HG03139 (cell line): ENCODE results near the gene DXO.
"Not testable (repeated sequence)": the region's sequence is repeated elsewhere in the genome, so short reads cannot be mapped to it uniquely, and the experiment has no call there.

Experiments
- ATAC-seq: cut with Tn5 transposase; IDR thresholded peaks from one replicate; pipeline ENCODE4 v1.9.1; 2021; ENCODE audit not compliant: unreplicated experiment

DXO gene

DNA sequence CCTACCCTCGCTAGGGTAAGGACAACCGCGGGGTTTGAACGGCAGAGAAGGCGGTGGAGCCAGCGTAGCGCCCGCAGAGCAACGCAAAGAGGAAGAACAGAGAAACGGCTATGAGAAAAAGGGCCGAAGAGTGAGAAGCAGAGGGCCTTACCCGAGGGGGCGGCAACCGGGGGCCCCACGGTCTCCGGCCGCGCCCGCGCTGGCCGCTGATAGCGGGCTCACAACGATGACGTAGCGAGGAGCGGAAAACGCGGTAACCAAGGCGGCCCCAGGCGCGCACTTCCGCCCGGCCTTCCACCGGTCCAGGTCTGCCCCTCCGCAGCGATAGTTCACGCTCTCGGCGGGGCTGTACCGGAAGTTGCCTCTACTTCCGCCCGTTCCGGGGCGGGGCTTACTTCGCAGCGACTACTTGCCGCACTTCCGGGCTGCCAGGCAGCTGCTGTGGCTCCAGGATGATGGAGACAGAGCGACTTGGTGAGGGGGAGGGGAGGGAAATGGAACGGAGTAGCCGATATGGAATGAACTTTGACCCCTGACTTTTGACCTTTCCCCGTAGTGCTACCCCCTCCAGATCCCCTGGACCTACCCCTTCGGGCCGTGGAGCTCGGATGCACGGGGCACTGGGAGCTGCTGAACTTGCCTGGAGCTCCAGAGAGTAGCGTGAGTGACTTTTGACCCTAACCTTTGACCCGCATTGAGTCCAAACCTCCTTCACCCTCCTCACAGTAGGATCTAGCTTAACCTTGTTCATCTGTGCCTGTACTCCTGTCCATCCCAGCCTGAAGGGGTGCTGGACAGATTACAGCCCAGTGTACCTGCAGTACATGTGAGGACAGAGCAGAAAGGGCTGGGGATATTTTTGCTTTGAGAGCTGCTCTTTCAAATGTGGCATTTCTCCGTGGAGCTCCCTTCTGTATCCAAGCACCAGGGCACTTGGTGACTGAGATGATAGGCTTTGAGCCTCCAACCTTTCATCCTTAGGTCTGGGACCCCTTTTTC lies 12.9 kb downstream of the DXO start, which contains the start of the genes NELFE and SKIC2:
Gene NELFE (minus strand): TSS at position 231 of the 999 bp plus-strand sequence. CDS start 525 bp downstream, outside the sequence.
Gene SKIC2 (plus strand): TSS at position 435 of the 999 bp plus-strand sequence. CDS start 18 bp downstream, at position 453.
- peak; percentile 92 for ATAC-seq

DNA sequence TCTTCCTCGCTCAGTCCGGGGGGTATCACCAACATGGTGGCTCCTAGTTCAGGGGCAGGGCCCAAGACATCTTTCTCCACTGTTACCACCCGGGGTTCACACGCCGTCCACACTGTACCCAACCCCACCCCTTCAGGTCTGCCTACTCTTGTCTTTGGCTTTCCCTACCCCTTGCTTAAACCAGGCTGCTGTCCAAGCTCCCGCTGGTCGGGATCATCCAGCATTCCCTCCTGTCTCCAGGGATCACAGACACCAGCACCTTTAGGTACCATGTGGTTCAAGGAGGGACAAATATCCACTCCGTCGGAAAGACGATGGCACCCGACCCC lies 13.6 kb downstream of the DXO start:
- ATAC-seq: no peak

DNA sequence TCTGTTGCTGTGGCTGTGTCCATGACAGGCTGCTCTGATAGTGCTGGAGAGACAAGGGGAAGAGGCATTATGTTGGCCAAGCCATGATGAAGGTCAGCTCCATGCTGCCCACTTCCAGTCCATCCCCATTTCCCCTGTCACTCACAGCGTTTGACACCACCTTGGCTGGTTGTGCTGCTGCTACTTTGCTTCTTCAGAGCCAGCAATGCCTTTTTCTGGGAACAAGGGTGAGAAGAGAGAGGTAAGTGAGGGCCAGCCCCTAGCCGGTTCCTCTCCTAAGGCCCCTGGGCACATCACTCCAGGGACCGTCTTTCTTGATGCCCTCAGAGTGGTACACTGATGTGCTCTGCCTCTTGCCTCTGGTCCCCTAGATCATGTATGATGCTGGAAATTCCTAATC lies 15.1 kb downstream of the DXO start:
- no peak for ATAC-seq

DNA sequence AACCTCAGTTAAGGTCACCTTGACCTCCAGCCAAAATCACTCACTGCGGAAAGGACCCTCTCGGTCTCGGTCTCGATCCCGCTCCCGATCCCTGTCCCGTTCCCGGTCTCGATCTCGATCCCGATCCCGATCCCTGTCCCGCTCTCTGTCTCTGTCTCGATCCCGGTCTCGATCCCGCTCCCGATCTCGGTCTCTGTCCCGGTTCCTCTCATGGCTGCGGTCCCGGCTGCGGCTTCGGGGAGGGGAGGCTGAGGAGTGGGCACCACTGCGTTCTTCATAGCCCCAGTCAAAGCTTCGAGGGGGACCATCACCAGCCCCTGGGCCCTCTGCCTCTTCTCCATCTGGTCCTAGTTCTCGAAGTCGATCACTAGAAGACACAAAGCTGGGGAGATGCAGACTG lies 17.4 kb downstream of the DXO start:
- ATAC-seq: no peak

DNA sequence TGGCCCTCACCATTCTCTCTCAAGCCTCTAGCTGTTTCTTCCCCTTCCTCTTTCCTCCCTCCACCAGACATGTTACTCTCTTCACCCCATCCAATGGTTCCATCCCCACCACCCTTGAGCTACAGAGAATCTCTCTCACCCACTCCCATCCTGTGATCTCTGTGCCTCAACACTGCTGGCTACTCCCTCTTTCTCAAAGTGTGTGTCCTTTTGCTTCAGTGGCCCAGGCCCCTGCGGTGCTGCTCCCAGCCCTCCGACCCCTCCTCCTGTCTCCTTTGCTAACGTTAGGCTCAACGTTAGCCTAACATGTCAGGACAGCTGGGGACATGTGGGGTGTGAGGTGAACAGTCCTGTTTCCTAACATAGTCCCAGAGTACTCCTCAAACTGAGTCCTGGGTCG lies 19.0 kb downstream of the DXO start:
- no peak for ATAC-seq

DNA sequence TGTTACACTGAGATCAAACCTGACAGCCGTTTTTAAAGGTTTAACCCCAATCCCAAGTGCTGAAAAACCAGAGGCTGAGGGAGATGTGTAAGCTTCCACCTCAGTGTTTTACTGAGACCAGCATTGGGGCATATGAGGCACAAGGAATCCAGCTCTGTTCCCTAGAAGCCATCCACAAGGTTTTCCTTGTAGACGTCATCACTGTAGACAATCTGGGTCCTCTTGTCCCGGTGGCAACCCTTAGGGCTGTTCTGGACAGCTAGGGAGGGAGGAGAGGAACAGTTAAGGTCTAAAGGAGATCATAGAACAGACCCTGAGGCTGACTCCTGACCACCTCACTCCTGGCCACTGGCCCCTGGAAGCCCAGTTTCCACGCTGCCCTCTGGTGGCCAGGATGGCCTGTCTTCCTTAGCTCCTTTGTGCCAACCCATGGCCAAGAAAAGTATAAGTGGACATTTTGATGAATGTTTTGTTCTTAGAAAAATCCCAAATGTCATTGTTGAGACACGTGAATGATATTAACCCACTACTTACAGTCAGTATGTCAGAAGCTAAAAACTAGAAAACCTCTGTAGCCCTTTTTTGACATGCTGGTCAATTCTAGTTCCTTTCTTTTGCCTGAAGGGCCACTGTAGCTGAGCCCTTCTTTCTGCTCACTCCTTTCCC lies 19.7 kb downstream of the DXO start:
- ATAC-seq: no peak

DNA sequence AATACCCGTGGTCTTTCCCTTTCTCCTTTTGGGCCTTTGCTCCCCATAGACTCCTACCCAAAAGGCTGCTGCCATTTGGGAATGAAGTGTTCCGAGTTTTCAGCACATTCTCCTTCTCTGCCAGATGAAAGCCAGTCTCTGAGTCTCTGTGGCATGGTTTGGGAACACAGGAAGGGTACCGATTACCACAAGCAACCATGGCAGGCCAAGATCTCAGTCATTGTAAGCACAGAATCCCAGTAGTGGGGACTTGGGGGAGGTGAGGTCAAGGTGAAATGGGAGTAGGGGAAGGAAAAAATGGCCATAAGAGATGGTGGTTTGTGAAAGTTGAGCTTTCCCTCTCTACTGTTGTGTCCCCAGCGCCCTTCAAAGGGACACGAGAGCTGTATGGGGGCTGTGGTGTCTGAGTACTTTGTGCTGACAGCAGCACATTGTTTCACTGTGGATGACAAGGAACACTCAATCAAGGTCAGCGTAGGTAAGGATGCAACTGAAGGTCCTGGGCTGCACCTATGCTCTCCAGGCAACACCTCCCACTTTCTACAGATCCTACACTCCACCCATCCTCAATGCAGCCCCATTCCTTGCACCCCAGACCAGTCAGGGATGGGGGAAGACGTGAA lies 21.9 kb downstream of the DXO start:
- no peak for ATAC-seq

DNA sequence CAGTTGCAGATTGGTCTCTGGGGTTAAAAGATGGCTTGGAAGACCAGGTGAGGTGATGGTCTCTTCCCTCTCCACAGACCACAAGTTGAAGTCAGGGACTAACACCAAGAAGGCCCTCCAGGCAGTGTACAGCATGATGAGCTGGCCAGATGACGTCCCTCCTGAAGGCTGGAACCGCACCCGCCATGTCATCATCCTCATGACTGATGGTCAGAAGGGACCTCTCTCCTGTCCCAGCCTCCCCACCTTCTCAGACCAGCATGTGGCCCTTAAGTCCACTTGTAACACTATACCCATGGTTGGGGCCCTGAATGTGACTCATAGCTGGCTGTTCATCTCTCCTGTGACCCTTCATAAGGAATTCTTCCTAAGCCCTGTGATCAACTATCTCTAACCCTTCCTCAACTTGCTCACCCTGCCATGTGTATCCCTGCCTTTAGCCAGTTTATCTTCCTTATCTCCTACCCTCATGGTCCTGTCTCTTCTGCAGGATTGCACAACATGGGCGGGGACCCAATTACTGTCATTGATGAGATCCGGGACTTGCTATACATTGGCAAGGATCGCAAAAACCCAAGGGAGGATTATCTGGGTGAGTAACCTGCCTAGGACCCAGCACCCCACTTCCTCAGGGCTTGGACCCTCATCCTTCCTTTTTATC lies 23.1 kb downstream of the DXO start:
- ATAC-seq: no peak

DNA sequence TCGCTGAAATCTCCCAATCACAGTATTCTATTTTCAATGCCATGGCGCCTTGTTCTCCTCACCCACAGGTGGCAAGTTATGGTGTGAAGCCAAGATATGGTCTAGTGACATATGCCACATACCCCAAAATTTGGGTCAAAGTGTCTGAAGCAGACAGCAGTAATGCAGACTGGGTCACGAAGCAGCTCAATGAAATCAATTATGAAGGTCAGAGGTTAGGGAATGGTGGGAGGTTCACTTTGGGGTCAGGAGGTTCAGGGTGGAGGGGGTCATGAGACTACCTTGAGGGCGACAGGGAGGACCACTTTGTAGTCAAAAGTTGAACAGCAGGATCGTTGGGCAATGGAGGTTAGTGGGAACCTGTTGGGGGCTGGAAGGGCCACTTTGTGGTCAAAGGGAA lies 23.6 kb downstream of the DXO start:
- no peak for ATAC-seq

DNA sequence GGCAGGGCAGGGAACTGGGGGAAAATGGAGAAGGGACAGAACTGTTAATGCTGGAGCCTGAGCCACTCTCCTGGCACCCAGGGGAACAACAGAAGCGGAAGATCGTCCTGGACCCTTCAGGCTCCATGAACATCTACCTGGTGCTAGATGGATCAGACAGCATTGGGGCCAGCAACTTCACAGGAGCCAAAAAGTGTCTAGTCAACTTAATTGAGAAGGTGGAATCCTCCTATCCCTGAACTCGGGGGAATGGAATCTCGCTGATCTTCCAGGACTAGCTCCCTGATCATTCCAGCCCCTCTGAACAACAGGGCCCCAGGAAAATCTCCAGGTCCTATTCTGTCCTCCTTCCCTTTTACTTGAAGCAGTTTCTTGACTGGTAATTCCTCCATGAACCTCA lies 24.1 kb downstream of the DXO start:
- no peak for ATAC-seq

DNA sequence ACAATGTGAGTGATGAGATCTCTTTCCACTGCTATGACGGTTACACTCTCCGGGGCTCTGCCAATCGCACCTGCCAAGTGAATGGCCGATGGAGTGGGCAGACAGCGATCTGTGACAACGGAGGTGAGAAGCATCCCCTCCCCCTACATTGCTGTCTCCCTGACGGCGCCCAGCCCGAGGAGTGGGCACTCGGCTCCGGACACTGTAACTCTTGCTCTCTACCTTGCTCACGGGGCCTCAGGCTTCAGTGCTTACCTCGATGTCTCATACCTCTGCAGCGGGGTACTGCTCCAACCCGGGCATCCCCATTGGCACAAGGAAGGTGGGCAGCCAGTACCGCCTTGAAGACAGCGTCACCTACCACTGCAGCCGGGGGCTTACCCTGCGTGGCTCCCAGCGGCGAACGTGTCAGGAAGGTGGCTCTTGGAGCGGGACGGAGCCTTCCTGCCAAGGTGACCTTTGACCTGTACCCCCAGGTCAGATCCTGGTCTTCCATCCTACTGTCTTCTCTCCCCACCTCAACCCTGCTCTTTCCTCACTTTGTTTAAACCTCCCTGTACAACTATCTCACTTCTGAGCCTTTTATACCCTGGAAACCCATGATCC lies 24.8 kb downstream of the DXO start:
- no peak for ATAC-seq

DNA sequence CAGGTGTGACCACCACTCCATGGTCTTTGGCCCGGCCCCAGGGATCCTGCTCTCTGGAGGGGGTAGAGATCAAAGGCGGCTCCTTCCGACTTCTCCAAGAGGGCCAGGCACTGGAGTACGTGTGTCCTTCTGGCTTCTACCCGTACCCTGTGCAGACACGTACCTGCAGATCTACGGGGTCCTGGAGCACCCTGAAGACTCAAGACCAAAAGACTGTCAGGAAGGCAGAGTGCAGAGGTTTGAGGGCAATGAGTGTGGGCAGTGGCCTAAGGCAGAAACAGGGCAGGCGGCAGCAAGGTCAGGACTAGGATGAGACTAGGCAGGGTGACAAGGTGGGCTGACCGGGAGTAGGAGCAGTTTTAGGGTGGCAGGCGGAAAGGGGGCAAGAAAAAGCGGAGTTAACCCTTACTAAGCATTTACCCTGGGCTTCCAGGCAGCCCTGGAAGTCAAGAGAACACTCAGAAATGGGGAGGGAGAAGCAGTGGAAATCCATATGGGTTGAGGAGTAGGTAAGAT lies 25.5 kb downstream of the DXO start:
- ATAC-seq: no peak

DNA sequence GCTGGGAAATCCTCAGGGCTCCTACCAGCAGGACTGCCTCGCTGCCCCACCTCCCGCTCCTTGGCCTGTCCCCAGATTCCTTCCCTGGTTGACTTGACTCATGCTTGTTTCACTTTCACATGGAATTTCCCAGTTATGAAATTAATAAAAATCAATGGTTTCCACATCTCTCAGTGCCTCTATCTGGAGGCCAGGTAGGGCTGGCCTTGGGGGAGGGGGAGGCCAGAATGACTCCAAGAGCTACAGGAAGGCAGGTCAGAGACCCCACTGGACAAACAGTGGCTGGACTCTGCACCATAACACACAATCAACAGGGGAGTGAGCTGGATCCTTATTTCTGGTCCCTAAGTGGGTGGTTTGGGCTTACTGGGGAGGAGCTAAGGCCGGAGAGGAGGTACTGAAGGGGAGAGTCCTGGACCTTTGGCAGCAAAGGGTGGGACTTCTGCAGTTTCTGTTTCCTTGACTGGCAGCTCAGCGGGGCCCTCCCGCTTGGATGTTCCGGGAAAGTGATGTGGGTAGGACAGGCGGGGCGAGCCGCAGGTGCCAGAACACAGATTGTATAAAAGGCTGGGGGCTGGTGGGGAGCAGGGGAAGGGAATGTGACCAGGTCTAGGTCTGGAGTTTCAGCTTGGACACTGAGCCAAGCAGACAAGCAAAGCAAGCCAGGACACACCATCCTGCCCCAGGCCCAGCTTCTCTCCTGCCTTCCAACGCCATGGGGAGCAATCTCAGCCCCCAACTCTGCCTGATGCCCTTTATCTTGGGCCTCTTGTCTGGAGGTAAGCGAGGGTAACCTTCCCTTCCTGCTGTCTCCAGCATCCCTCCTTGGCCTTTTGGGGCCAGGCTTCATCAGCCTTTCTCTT lies 26.2 kb downstream of the DXO start, which contains the start of gene CFB:
Gene CFB (plus strand): TSS at position 589 of the 863 bp plus-strand sequence. CDS start 127 bp downstream, at position 716.
- no peak for ATAC-seq

DNA sequence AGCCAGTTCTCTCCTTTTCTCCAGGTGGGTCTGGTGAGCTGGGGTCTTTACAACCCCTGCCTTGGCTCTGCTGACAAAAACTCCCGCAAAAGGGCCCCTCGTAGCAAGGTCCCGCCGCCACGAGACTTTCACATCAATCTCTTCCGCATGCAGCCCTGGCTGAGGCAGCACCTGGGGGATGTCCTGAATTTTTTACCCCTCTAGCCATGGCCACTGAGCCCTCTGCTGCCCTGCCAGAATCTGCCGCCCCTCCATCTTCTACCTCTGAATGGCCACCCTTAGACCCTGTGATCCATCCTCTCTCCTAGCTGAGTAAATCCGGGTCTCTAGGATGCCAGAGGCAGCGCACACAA lies 26.8 kb downstream of the DXO start:
- ATAC-seq: no peak

DNA sequence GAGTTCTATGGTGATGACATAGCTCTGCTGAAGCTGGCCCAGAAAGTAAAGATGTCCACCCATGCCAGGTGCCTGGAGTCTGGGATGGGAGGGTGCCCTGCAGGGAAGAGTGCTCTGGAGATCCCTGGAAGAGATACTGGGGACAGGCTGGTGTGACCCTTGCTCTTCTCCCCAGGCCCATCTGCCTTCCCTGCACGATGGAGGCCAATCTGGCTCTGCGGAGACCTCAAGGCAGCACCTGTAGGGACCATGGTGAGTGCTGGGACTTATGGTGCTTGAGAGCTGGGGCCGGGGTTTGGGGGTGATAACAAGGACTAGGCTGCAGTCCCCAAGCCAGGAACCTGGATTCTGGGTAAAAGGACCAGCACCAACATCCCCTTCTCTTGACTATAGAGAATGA lies 28.2 kb downstream of the DXO start:
- no peak for ATAC-seq

DNA sequence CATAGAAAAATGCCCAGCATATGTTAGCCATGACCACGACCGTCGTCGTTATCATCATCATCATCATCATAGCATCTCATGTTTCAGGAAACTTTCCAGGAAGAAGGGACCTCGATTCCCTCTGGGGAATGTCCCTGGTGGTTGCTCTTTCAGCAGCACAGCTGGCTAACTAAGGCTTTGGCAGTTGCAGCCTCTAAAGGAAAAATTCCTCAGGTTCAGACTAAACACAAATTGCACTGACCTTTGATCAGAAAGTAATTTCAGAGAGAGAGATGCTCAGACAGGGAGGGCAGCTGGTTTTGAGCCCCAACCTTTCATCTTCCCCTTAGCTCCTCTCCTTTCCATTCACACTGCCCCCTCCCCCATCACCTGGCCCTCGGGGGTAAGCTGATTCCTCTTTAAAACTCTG lies 31.7 kb downstream of the DXO start:
- no peak for ATAC-seq

DNA sequence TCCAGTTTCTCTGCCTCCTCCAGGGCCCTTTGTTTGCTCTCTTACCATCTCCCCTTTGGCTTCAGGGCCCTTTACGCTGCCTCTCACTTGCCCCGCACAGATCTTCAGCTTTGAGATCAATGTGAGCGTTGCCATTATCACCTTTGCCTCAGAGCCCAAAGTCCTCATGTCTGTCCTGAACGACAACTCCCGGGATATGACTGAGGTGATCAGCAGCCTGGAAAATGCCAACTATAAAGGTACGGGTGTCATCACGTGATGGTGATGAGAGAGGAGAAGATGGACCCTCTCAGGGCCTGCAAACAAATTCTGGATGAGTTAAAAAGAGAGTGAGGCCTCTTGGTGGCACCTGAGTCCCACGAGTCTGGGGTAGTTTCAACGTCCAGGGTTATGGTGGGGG lies 36.1 kb downstream of the DXO start:
- no peak for ATAC-seq

DNA sequence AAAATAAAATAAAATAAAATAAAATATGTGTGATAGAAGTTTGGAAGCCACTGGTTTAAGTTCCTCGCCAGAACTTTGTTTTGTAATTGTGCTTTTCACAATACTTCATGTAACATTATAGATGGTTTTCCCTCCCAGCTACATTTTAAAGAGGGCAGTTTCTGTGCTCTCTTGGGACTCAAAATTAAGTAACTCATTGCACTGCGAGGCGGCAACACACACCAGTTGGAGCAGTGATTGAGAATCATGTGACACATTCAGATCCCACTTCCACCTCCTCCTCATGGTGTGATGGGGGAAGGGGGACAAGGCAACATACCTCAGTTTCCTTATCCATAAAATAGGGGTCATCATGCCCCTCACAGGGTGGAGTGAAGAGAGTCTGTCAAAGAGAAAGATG lies 36.9 kb downstream of the DXO start:
- no peak for ATAC-seq

DNA sequence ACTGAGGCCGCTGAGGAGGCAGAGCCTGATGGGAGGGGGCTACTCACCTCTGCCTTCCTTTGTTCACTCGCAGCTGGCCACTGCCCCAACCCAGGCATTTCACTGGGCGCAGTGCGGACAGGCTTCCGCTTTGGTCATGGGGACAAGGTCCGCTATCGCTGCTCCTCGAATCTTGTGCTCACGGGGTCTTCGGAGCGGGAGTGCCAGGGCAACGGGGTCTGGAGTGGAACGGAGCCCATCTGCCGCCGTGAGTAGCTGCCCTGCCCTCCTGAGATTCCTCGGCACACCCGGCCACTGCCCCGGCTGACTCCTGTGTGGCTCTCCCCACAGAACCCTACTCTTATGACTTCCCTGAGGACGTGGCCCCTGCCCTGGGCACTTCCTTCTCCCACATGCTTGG lies 38.4 kb downstream of the DXO start:
- no peak for ATAC-seq

DNA sequence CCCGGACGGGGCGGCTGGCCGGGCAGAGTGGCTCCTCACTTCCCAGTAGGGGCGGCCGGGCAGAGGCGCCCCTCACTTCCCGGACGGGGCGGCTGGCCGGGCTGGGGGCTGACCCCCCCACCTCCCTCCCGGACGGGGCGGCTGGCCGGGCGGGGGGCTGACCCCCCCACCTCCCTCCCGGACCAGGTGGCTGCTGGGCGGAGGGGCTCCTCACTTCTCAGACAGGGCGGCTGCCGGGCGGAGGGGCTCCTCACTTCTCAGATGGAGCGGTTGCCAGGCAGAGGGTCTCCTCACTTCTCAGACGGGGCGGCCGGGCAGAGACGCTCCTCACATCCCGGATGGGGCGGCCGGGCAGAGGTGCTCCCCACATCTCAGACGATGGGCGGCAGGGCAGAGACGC lies 39.8 kb downstream of the DXO start:
- ATAC-seq: not testable (repeated sequence)
